GM21619 (cell line): Measurements from ENCODE around the gene MXRA5.
"Not testable (repeated sequence)": the region's sequence is repeated elsewhere in the genome, so short reads cannot be mapped to it uniquely, and the experiment has no call there.

Source experiments
- ATAC-seq: cut with Tn5 transposase; IDR thresholded peaks from one replicate; pipeline ENCODE4 v1.9.1; 2021; ENCODE audit not compliant: unreplicated experiment

Gene MXRA5

GRCh38 chrX:3326681-3327080 is 19.8 kb downstream of the MXRA5 start:
- no peak for ATAC-seq

DNA sequence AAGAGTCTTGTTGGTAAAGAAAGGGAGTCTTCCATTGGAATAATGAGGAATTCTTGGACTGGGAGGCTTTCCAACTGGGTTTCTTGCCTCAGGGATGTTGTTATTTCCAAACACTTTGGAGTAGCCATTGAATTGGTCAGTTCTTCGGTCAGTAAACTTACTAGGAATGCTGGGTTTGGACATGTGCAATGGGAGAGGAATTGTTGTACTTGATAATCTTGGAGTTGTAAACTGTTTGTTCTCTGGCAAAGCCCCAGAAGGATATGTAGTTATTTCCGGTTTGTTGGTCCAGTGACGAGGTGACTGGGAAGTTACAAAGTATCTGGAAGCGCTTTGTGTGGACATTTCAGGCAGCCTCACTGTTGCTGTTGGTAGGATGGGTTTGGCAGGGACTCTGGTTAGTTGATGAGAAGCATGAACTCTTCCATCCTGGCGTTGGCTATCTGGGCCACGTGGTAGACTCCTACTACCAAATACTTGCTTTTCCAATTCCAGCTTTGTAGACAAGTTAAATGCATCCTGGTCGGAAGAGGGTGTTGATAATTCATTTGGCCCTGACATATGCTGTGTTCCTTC is 25.9 kb downstream of the MXRA5 start:
- no peak for ATAC-seq

- no peak for ATAC-seq
Observed at GRCh38 chrX:3317191-3317718, 29.2 kb downstream of the MXRA5 start.

GRCh38 chrX:3312109-3312508 is 34.3 kb downstream of the MXRA5 start:
- no peak for ATAC-seq

DNA sequence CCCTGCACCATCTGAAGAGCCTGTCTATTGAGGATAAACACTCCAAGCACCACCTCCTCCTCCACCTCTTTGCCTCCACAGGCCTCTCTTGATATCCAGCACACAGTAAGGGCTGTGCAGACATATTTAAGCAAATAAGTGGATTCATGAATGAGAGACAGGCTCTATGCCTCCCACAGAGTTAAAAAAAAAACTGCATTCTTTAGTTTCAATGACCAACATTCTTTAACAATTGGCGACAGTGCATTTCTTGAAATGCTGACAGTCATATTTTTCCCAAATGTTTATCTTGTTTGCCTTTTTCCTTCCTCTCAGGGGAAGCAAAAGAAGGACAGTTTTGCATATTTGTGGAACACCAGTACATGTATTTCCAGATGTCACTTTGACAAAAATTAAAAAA is 38.6 kb downstream of the MXRA5 start:
- no peak for ATAC-seq

DNA sequence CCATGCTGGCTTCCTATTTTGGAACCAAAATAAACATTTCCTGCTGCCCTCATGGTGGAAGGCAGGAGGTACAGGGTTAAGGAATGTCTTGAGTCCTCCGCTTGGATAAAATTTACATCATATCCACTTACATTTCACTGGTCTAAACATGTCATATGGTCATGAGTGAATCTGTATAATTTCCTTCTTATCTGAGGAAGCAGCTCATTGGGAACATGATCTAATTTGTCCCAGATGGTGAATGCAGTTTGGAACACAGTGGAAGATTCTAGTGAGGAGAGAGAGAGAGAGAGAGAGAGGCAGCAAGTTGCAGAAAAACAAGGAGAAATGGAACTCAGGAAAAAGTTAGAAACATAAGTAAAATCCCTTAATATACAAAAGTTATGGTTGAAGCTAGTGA is 46.8 kb downstream of the MXRA5 start:
- ATAC-seq: no peak

DNA sequence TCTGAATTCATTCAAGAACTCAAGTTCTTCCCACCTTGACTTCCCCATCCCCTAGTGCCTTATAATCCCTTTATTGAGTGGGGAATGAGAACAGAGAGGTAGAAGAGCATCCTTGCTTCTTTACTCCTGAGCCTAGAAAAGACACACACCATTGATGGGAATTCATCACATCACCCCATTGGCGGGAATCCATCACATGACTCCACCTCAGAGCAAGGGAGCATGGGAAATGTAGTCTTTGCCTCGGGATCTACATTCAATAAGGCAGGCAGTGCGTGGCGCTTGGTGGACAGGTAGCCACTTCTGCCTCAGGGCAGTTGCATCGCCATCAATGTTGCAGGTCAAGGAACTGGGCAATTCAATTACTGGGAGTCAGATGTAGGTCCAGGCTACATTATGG is 50.7 kb downstream of the MXRA5 start:
- no peak for ATAC-seq

GRCh38 chrX:3293251-3293650 is 53.2 kb downstream of the MXRA5 start:
- ATAC-seq: no peak

DNA sequence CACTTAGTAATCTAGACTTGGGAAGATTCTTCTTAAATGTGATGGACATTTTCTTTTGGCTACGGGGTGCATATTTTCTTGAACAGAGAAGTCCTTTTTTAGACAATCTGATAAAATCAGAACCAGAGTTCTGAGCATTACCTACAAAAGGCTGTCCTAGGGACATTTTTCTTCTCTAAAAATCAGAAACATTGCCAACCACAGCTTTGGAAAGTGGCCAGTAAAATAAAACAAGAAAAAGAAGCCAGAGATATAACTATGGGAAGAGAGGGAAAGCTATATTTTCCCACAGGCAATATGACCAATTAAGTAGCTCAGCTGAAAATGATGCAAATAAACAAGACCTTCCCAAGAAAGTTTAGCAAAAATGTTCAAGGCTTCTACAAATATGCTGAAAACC is 55.9 kb downstream of the MXRA5 start:
- no peak for ATAC-seq

DNA sequence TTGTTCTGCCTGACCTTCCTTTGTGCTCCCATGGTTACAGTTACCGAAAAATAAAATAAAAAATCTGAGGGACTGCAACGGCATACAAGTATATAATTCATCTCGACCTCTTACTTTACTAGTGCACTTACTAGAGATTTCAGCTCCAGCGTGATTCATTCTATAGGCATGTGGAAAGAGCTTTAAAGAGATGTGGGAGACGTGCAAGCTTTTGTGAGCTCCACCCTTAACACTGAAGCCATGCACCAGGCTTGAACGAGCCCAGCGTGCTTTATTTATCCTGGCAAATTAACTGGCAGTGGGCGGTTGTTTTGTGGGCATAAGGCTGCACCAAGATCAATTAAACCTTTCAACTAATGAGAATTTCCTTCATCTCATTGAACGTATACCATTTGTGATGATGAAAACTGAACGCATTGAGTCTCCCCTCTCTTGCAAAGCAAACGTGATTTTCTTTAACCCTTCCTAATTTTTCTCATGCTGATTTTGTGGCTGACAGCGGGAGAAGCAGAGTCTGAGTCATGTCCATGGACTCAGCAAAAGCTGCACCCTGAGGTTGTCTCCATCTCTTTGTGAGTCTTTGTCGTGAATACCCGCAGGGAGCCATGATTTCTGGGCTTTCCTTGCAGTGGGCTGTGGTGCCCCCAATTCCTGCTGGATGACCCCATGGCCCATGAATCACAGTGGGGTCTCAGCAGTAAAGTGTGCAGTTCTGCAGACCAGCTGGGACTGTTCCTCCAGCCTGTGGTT is 60.1 kb downstream of the MXRA5 start:
- ATAC-seq: no peak

GRCh38 chrX:3280706-3281105 is 65.7 kb downstream of the MXRA5 start:
- ATAC-seq: no peak

DNA sequence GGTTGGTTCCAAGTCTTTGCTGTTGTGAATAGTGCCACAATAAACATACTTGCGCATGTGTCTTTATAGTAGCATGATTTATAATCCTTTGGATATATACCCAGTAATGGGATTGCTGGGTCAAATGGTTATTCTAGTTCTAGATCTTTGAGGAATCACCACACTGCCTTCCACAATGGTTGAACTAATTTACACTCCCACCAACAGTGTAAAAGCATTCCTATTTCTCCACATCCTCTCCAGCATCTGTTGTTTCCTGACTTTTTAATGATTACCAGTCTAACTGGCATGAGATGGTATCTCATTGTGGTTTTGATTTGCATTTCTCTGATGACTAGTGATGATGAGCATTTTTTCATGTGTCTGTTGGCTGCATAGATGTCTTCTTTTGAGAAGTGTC is 72.8 kb downstream of the MXRA5 start:
- ATAC-seq: not testable (repeated sequence)

DNA sequence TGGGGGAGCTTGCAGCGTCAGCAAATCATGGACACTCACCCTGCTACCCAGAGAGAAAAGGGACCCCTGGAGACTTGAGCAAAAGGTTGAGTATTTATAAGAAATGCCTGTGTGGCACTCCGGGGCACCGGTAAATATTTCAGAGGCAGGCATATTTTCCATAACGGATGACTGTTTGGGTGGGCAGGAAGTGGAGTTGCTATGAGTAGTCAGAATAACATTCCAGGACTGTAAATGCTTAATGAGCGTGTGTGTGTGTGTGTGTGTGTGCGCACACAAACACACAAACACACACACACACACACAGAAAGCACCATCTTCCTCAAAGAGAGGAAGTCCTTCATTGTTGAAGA is 74.6 kb downstream of the MXRA5 start:
- ATAC-seq: no peak

DNA sequence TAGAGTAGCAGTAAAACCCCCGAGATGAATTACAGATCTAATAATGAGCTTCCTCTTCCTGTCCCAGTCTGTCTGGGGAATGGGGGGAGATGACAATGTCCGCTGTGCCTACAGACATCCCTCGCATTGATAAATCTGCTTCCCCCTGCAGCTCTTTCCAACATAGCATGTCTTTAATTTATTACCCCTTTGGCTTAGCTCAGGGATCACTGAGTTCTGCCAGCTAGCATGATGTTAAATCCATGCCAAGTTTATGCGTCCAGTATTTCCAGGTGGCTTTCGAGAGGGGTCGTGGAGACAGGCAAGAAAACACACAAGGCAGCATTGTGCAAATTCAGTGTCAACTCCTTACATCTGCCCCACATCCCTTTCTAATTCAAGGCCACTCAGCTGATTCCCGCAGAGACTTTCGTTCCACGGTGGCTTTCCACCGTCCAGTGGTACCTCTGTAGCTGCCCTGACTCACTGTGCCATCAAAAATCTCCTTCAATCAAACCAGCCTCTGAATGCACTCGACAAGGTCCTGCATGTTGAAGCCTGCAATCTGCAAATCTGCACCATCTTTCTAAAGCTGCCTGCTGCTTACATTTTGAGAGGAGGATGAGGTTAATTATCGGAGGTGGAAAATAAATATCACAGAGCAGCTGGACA is 75.1 kb downstream of the MXRA5 start:
- ATAC-seq: no peak

DNA sequence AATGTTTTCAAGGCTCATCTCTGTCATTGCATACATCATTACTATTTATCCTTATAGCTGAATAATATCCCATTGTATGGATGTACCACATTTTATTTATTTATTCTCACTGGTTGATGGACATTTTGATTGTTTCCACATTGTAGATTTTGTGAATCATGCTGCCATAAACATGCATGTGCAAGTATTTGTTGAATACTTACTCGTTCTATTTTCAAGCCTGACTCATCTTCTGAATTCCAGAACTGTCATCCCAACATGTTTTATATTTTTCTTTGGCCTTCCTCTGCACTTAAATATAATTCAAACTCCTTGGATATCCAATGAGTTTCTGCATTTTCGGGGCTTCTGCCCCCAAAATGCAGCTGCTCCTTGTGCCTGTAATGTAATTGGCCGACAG is 77.6 kb downstream of the MXRA5 start:
- no peak for ATAC-seq

DNA sequence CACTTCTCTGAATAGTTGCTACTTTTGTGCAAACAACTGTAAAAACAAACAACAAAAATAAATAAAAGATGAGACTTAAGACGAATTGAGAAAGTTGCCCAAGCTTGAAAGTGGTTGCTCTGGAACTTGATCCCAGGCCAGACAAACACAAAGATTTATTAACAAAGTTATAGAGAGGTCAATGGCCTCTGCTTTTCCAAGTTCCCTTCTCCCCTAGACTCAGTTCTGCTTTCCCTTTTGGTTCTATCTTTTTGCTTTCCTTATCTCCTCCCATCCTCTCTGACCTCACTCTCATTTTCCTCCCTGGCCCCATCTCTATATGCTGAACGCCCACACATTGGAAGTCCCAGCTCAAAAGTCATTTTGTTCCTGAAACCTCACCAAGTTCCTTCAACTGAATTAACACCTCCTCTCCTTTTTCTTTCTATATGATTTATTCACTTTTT is 82.7 kb downstream of the MXRA5 start:
- ATAC-seq: no peak

DNA sequence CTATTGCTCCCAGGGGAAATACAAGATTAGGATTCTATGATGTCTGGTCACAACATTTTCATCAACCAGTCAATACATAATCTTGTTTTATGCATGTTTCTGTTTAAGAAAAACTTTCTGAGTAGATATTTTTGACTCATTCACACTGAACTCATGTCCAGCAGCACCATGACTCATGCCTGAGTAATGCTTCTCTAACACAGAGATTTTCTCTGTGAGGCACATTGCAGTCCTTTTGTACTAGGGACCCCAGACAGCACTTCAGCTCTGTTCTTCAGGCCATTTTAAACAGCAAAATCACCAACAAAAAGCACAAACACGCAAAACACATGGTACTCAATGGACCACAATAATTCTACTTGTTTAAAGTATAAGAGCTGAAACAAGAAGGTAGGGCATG is 83.6 kb downstream of the MXRA5 start:
- no peak for ATAC-seq
